Neutrophil (primary cell): ENCODE data around the gene GALNT16.

Experiments used
- H3K27ac ChIP-seq: fragments of 200-600 bp; sonication (generic); 2 replicates; pipeline ENCODE4 v1.5.1; 2016; ENCODE audit warnings: mild to moderate bottlenecking, moderate library complexity
- H3K27me3 ChIP-seq: fragments of 200-600 bp; sonication (generic); 2 replicates; pipeline ENCODE4 v1.6.0; 2016; ENCODE audit warnings: mild to moderate bottlenecking
- H3K36me3 ChIP-seq: fragments of 200-600 bp; sonication (generic); 2 replicates; pipeline ENCODE4 v1.5.1; 2017
- H3K4me1 ChIP-seq, 2 experiments: fragments of 200-600 bp in 1 of 2; sonication (generic) in 1 of 2; 1 replicate in 1 of 2; 2 replicates in 1 of 2; pipeline versions ENCODE4 v1.5.1 to v1.6.1; 2013 to 2016; ENCODE audit warnings: low read depth in 1 of 2, low read length in 1 of 2, mild to moderate bottlenecking in 1 of 2, moderate library complexity in 1 of 2; ENCODE audit not compliant: control insufficient read depth in 1 of 2, insufficient read depth in 1 of 2
- H3K4me3 ChIP-seq, 2 experiments: fragments of 200-600 bp in 1 of 2; sonication (generic) in 1 of 2; 1 replicate in 1 of 2; 2 replicates in 1 of 2; pipeline ENCODE4 v1.5.1; 2013 to 2016; ENCODE audit warnings: low read depth in 1 of 2, low read length in 1 of 2, mild to moderate bottlenecking in 1 of 2, moderate library complexity in 1 of 2
- H3K9me3 ChIP-seq: fragments of 200-600 bp; sonication (generic); 2 replicates; pipeline ENCODE4 v1.5.1; 2016
- TF ChIP-seq, protein P1 (sequence below): fragments of 200-600 bp; sonication (generic); IDR thresholded peaks from 2 replicates; pipeline ENCODE4 v1.5.1; 2016; ENCODE audit warnings: antibody characterized with exemption

GALNT16 gene

DNA sequence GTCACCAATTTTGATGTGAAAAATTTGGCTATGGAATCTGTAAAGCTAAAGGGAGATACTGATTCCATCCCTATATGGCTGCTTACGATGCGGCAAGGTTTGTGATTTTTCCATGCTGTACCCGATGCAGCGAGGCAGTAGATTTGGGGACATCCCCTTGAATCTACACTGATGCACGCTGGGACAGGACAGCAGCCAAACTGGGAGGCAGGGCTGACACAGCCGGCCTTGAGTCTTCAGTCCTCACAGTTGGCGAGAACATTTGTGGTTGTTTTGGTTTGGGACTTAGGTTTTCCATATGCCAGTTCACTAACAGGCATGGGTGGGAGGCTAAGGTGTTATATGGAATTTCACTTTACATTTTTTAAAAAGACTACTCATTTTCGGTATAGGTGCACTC lies 3.8 kb downstream of the GALNT16 start:
- TF ChIP-seq, protein P1, sequence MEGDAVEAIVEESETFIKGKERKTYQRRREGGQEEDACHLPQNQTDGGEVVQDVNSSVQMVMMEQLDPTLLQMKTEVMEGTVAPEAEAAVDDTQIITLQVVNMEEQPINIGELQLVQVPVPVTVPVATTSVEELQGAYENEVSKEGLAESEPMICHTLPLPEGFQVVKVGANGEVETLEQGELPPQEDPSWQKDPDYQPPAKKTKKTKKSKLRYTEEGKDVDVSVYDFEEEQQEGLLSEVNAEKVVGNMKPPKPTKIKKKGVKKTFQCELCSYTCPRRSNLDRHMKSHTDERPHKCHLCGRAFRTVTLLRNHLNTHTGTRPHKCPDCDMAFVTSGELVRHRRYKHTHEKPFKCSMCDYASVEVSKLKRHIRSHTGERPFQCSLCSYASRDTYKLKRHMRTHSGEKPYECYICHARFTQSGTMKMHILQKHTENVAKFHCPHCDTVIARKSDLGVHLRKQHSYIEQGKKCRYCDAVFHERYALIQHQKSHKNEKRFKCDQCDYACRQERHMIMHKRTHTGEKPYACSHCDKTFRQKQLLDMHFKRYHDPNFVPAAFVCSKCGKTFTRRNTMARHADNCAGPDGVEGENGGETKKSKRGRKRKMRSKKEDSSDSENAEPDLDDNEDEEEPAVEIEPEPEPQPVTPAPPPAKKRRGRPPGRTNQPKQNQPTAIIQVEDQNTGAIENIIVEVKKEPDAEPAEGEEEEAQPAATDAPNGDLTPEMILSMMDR, result no peak
- peaks cover 89% of the 10 kb centered on the region for H3K27me3 ChIP-seq
- H3K36me3 ChIP-seq, result no peaks in the 10 kb centered on the region
- H3K4me1 ChIP-seq, result peaks cover 0 to 19% of the 10 kb centered on the region in 2 experiments
- no peak overlapping the region for H3K4me3 ChIP-seq
- H3K27ac ChIP-seq, result no peak overlapping the region
- H3K9me3 ChIP-seq, result no peaks in the 10 kb centered on the region

DNA sequence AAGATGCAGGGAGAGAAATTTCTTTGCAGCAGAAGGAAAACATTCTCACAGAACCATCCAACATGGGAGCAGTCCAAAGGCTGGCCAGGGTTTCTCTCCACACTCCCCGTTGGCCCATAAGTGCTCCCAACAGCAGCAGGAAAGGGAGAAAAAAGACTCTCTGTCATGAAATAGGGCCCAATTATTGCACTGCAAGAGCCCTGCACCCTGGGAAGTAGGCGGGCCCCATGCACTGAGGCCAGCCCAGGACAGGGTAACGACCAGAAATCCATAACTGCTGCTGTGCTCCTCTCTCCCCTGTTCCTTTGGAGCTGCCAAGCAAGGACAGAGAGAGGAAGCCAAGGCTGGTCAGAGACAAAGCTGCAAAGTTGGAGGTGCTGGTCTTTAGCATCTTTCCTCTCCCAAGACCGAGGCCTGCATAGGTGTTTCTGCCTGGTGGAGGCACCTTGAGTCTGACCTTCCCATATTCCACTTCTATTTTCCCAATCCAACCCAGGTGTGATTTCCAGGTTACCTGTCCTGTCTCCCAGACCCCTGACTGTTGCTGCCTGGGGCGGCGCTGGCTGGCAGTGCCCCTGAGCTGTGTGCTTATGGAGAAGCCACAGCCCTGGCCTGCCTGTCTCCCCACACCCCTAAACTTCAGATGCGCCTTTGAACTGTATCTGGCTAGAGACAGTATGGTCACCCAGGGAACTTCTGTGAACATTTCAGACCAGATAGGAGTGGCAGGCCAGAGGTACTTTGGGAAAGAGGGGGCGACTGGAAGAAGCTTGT lies 6.8 kb downstream of the GALNT16 start:
- Histone ChIP-seq H3K36me3 (no peaks in the 10 kb centered on the region), H3K9me3 (no peaks in the 10 kb centered on the region), H3K4me3 (no peak overlapping the region), H3K4me1 (no peaks in the 10 kb centered on the region), H3K27me3 (peaks cover 64% of the 10 kb centered on the region), H3K27ac (no peak overlapping the region)
- TF ChIP-seq, protein P1, result no peak

DNA sequence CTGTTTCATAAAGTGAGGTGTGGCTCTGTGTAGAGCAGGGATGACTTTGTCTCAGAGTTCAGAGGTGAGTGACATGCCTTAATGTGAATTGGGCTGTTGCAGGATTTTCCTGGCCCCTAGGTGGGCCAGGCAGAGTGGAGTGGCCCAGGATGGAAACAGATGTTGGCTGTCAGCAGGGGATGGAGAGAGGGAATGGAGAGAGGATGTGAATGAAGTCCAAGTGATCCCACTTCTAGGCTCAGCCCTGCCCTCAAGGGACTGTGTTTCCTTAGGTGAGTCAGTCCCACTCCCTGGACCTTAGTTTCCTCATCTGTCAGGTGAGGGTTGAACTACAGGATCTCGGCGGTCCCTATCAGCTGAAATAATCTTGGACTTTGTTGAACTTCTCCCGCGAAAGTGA lies 7.5 kb downstream of the GALNT16 start:
- Histone ChIP-seq H3K9me3 (no peaks in the 10 kb centered on the region), H3K4me3 (no peak overlapping the region), H3K4me1 (no peaks in the 10 kb centered on the region), H3K27me3 (peaks cover 60% of the 10 kb centered on the region), H3K27ac (no peak overlapping the region), H3K36me3 (no peaks in the 10 kb centered on the region)
- TF ChIP-seq, protein P1, result no peak

DNA sequence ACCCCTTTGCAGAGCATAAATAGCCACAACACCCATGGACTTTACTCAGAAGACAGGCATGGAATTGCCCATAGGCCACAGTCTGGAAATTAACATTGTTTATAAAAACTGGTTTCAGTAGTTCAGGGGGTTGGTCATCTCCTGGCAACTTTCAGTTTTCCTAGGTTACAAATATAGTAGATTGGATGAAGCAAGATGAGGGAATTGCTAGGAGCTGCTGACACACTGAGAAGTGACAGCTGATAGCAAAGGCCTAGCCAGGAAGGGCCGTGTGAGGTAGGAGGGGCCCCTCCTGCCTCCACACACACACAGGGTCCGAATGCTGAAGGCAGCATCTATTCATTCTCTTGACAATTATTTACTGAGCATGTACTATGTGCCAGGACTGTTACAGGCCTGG lies 8.3 kb downstream of the GALNT16 start:
- Histone ChIP-seq H3K4me1 (no peaks in the 10 kb centered on the region), H3K27me3 (peaks cover 60% of the 10 kb centered on the region), H3K27ac (no peak overlapping the region), H3K9me3 (no peaks in the 10 kb centered on the region), H3K4me3 (no peak overlapping the region), H3K36me3 (no peaks in the 10 kb centered on the region)
- TF ChIP-seq, protein P1, result no peak

DNA sequence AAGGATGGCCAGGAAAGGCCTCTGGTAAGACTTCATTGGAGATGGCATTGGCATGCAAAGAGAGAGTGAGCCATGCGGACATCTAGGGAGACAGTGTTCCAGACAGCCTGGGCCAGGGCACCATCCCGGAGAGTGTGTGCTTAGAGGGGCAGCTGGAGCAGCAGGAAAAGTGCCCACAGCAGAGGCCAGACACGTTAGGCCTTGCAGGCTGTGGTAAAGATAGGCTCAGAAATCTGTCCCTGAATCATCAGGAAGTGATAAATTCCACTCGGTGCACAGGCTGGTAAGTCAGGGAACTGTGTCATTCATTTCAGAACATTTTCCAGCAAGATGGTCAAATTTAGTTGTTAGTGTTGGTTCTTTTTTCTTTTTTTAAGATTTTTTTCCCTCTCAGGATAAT lies 8.8 kb downstream of the GALNT16 start:
- Histone ChIP-seq H3K4me3 (no peak overlapping the region), H3K9me3 (no peaks in the 10 kb centered on the region), H3K27me3 (peaks cover 60% of the 10 kb centered on the region), H3K27ac (no peak overlapping the region), H3K36me3 (no peaks in the 10 kb centered on the region), H3K4me1 (no peaks in the 10 kb centered on the region)
- TF ChIP-seq, protein P1, result no peak
